ENCODE results near the gene TEDC2. TPM values are rescaled to one million over a fixed set of nuclear protein-coding genes. Genes with fewer than 3 reads are reported as not detected.

Gene TEDC2
- total RNA-seq, 1 experiment from 2014 or later, result 28.2 TPM

GRCh38 chr16:2443555-2443954, 16.4 kb upstream of the TEDC2 start:
- no TSS peak for BruUV-seq (replicated peaks)
- H3K9me3 Mint-ChIP-seq (ENCODE audit: low read depth, unreplicated experiment), result no peaks in the 10 kb centered on the region
- peaks cover 72% of the 10 kb centered on the region for H3K36me3 Mint-ChIP-seq (ENCODE audit: insufficient read depth, unreplicated experiment)
- TF ChIP-seq, protein P1, sequence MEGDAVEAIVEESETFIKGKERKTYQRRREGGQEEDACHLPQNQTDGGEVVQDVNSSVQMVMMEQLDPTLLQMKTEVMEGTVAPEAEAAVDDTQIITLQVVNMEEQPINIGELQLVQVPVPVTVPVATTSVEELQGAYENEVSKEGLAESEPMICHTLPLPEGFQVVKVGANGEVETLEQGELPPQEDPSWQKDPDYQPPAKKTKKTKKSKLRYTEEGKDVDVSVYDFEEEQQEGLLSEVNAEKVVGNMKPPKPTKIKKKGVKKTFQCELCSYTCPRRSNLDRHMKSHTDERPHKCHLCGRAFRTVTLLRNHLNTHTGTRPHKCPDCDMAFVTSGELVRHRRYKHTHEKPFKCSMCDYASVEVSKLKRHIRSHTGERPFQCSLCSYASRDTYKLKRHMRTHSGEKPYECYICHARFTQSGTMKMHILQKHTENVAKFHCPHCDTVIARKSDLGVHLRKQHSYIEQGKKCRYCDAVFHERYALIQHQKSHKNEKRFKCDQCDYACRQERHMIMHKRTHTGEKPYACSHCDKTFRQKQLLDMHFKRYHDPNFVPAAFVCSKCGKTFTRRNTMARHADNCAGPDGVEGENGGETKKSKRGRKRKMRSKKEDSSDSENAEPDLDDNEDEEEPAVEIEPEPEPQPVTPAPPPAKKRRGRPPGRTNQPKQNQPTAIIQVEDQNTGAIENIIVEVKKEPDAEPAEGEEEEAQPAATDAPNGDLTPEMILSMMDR (IDR thresholded peaks at IDR 0.05; ENCODE audit: unreplicated experiment), result no peak
- H3K4me1 Mint-ChIP-seq (ENCODE audit: low read depth, unreplicated experiment), result no peaks in the 10 kb centered on the region
- H3K27ac Mint-ChIP-seq (ENCODE audit: unreplicated experiment), result no peak overlapping the region
- no peaks in the 10 kb centered on the region for H3K27me3 Mint-ChIP-seq (ENCODE audit: unreplicated experiment)
- intact Hi-C loops (cut with micrococcal nuclease; ENCODE audit: unreplicated experiment), result no loop called here
- no peak for DNase-seq
- CTCF ChIA-PET, result interaction anchor here (1.0 kb wide), 1 partner anchor 17 kb away, joined by 4 read pairs; no protein-coding TSS in a partner anchor
- no peak overlapping the region for H3K4me3 Mint-ChIP-seq (ENCODE audit: low read depth, unreplicated experiment)

- Mint-ChIP-seq H3K4me3 (ENCODE audit: low read depth, unreplicated experiment) (no peak overlapping the region), H3K27me3 (ENCODE audit: unreplicated experiment) (no peaks in the 10 kb centered on the region), H3K36me3 (ENCODE audit: insufficient read depth, unreplicated experiment) (peaks cover 92% of the 10 kb centered on the region), H3K9me3 (ENCODE audit: low read depth, unreplicated experiment) (no peaks in the 10 kb centered on the region), H3K27ac (ENCODE audit: unreplicated experiment) (no peak overlapping the region), H3K4me1 (ENCODE audit: low read depth, unreplicated experiment) (no peaks in the 10 kb centered on the region)
- TF ChIP-seq, protein P1 (IDR thresholded peaks at IDR 0.05; ENCODE audit: unreplicated experiment), result no peak
- no peak for DNase-seq
- no TSS peak for BruUV-seq (replicated peaks)
- intact Hi-C loops (cut with micrococcal nuclease; ENCODE audit: unreplicated experiment), result no loop called here
- CTCF ChIA-PET, result interaction anchor here (0.6 kb wide), 1 partner anchor 103 kb away, joined by 7 read pairs; no protein-coding TSS in a partner anchor
These were observed 11.9 kb upstream of the TEDC2 start for GRCh38 chr16:2447920-2448583.

DNA sequence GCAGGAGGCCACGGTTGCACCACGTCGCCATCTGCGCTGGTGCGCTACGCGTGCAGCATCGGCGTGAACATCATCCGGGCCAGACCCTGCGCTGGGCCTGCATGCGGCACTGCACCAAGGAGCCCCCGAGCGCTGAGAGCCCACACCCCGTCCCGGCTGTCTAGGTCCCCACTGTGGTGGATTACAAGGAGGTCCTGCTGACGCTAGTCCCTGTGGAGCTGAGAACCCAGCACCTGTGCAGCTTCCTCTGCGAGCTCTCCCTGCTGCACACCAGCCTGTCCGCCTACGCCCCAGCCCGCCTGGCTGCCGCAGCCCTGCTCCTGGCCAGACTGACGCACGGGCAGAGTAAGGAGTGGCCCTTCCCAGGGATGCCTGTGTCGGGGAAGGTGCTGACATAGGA, 10.8 kb upstream of the TEDC2 start:
- no TSS peak for BruUV-seq (replicated peaks)
- H3K9me3 Mint-ChIP-seq (ENCODE audit: low read depth, unreplicated experiment), result no peaks in the 10 kb centered on the region
- peaks cover 89% of the 10 kb centered on the region for H3K36me3 Mint-ChIP-seq (ENCODE audit: insufficient read depth, unreplicated experiment)
- H3K27me3 Mint-ChIP-seq (ENCODE audit: unreplicated experiment), result no peaks in the 10 kb centered on the region
- H3K4me1 Mint-ChIP-seq (ENCODE audit: low read depth, unreplicated experiment), result no peaks in the 10 kb centered on the region
- intact Hi-C loops (cut with micrococcal nuclease; ENCODE audit: unreplicated experiment), result no loop called here
- H3K4me3 Mint-ChIP-seq (ENCODE audit: low read depth, unreplicated experiment), result no peak overlapping the region
- DNase-seq, result no peak
- TF ChIP-seq, protein P1 (IDR thresholded peaks at IDR 0.05; ENCODE audit: unreplicated experiment), result no peak
- no peak overlapping the region for H3K27ac Mint-ChIP-seq (ENCODE audit: unreplicated experiment)
- CTCF ChIA-PET, result no interaction called here

DNA sequence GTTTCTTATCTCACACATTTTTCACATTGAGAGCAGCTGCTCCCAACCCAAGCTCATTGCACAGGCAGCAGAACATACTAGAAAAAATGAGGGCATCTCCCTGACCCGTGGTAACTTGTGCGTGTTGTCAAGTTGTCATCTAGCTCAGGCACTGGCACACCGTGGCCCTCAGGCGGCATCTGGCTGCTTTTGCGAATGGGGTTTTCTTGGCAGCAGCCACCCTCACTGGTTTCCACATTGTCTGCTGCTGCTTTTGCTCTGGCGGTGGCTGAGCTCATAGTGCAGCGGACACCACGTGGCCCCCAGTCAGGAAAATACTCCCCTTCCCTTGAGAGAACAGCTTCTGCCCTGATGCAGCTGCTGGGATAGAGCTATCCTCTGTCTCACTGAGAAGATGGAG, 9.4 kb upstream of the TEDC2 start:
- H3K4me3 Mint-ChIP-seq (ENCODE audit: low read depth, unreplicated experiment), result no peak overlapping the region
- CTCF ChIA-PET, result interaction anchor here (0.7 kb wide), 1 partner anchor 20 kb away, joined by 5 read pairs; no protein-coding TSS in a partner anchor
- intact Hi-C loops (cut with micrococcal nuclease; ENCODE audit: unreplicated experiment), result no loop called here
- no peaks in the 10 kb centered on the region for H3K27me3 Mint-ChIP-seq (ENCODE audit: unreplicated experiment)
- H3K4me1 Mint-ChIP-seq (ENCODE audit: low read depth, unreplicated experiment), result no peaks in the 10 kb centered on the region
- no TSS peak for BruUV-seq (replicated peaks)
- peaks cover 84% of the 10 kb centered on the region for H3K36me3 Mint-ChIP-seq (ENCODE audit: insufficient read depth, unreplicated experiment)
- TF ChIP-seq, protein P1 (IDR thresholded peaks at IDR 0.05; ENCODE audit: unreplicated experiment), result no peak
- H3K27ac Mint-ChIP-seq (ENCODE audit: unreplicated experiment), result no peak overlapping the region
- no peaks in the 10 kb centered on the region for H3K9me3 Mint-ChIP-seq (ENCODE audit: low read depth, unreplicated experiment)
- DNase-seq, result no peak

All from Calu3 (cell line).